Activated T-helper 2 cell treated with anti-CD3 and anti-CD28 coated beads, Interferon-gamma antibody, Interleukin-2, Interleukin-4, amounts not matched to agents 10 μg/mL and 5 μg/mL and 100 μg/mL, durations not matched to agents 14 hours and 24 hours and 36 hours (primary cell): Measurements from ENCODE around the gene ECE1. TPM values are rescaled to one million over a fixed set of nuclear protein-coding genes. Genes with fewer than 3 reads are reported as not detected.
"Not testable (repeated sequence)": the region's sequence is repeated elsewhere in the genome, so short reads cannot be mapped to it uniquely, and the experiment has no call there.

Experiments
- DNase-seq: peaks from one replicate; pipeline ENCODE4 v3.0.0; 2021; ENCODE audit warnings: low spot score
- H3K27ac Mint-ChIP-seq: one replicate; pipeline ENCODE4 v1.8.0; 2021; ENCODE audit warnings: mixed read lengths
- H3K27me3 Mint-ChIP-seq: one replicate; pipeline ENCODE4 v1.8.0; 2021; ENCODE audit warnings: low read depth, mixed read lengths
- H3K36me3 Mint-ChIP-seq: one replicate; pipeline ENCODE4 v1.8.0; 2021; ENCODE audit warnings: low read depth, mixed read lengths
- H3K4me1 Mint-ChIP-seq: one replicate; pipeline ENCODE4 v1.8.0; 2021; ENCODE audit warnings: low read depth, mixed read lengths
- H3K4me3 Mint-ChIP-seq: one replicate; pipeline ENCODE4 v1.8.0; 2021; ENCODE audit warnings: low read depth, mild to moderate bottlenecking, moderate library complexity, mixed read lengths
- H3K9me3 Mint-ChIP-seq: one replicate; pipeline ENCODE4 v1.8.0; 2021; ENCODE audit warnings: mixed read lengths
- intact Hi-C: fragments of 100-400 bp; cut with micrococcal nuclease; formaldehyde crosslinking; loops from one replicate; pipeline ENCODE4 v1.15.1; 2023
- total RNA-seq: library from RNA; stranded (reverse); gene quantifications from 2 replicates; pipeline ENCODE4 v1.2.3, GENCODE V29; 2022

Gene ECE1
- total RNA-seq, 1 donor from 2014 or later: 97.0 TPM

- Mint-ChIP-seq H3K27ac (peak overlapping the region; percentile 82), H3K4me3 (peak overlapping the region; percentile 86), H3K4me1 (peaks cover 25% of the 10 kb centered on the region), H3K9me3 (no peaks in the 10 kb centered on the region), H3K36me3 (peaks cover 38% of the 10 kb centered on the region), H3K27me3 (no peaks in the 10 kb centered on the region)
- DNase-seq: no peak
- intact Hi-C loops: loop anchor here (2.0 to 5.0 kb wide), 2 partner anchors 183 to 242 kb away; no protein-coding TSS in a partner anchor
Observed at GRCh38 chr1:21175324-21175669, 115.0 kb downstream of the ECE1 start.

- H3K4me3 Mint-ChIP-seq: peak overlapping the region; percentile 86
- DNase-seq: no peak
- H3K4me1 Mint-ChIP-seq: peaks cover 25% of the 10 kb centered on the region
- H3K27ac Mint-ChIP-seq: peak overlapping the region; percentile 82
- no peaks in the 10 kb centered on the region for H3K27me3 Mint-ChIP-seq
- H3K9me3 Mint-ChIP-seq: no peaks in the 10 kb centered on the region
- intact Hi-C loops: loop anchor here (2.0 to 5.0 kb wide), 2 partner anchors 182 to 242 kb away; no protein-coding TSS in a partner anchor
- H3K36me3 Mint-ChIP-seq: peaks cover 40% of the 10 kb centered on the region
Observed at GRCh38 chr1:21174654-21175323, 115.5 kb downstream of the ECE1 start.

DNA sequence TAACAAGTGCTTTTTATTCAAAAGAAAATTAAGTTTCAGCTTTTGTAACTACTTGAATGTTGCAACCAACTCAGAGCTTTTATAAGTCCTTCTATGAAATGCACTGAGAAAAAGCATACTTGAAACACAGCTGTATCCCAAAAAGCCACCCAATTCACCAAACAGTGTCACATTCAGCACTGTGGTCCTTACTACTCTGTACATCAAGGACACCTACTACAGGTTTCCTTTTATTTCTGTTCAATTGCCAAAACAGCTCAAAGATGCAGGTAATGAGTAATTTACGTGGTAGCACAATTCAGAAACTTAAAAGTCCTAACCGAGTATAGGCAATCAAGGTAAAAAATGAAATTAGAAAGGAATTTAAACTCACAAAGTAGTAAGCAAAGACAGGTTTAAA is 116.0 kb downstream of the ECE1 start:
- peaks cover 25% of the 10 kb centered on the region for H3K4me1 Mint-ChIP-seq
- intact Hi-C loops: loop anchor here (2.0 kb wide), 1 partner anchor 241 kb away; no protein-coding TSS in a partner anchor
- H3K36me3 Mint-ChIP-seq: peaks cover 43% of the 10 kb centered on the region
- no peak for DNase-seq
- no peaks in the 10 kb centered on the region for H3K9me3 Mint-ChIP-seq
- H3K4me3 Mint-ChIP-seq: peak overlapping the region; percentile 86
- H3K27me3 Mint-ChIP-seq: no peaks in the 10 kb centered on the region
- no peak overlapping the region for H3K27ac Mint-ChIP-seq

DNA sequence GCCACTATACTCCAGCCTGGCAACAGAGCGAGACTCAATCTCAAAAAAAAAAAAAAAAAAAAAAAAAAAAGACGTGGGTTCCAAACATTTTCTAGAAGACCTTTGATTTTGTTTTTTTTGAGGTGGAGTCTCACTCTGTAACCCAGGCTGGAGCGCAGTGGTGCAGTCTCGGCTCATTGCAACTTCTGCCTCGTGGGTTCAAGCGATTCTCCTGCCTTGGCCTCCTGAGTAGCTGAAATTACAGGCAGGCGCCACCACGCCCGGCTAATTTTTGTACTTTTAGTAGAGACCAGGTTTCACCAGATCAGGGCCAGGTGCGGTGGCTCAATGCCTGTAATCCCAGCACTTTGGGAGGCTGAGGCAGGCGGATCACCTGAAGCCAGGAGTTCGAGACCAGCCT is 117.2 kb downstream of the ECE1 start:
- H3K4me3 Mint-ChIP-seq, H3K9me3 Mint-ChIP-seq, intact Hi-C loops, DNase-seq, H3K27me3 Mint-ChIP-seq, H3K27ac Mint-ChIP-seq: not testable (repeated sequence)
- Mint-ChIP-seq H3K36me3 (peaks cover 50% of the 10 kb centered on the region), H3K4me1 (peaks cover 25% of the 10 kb centered on the region)

DNA sequence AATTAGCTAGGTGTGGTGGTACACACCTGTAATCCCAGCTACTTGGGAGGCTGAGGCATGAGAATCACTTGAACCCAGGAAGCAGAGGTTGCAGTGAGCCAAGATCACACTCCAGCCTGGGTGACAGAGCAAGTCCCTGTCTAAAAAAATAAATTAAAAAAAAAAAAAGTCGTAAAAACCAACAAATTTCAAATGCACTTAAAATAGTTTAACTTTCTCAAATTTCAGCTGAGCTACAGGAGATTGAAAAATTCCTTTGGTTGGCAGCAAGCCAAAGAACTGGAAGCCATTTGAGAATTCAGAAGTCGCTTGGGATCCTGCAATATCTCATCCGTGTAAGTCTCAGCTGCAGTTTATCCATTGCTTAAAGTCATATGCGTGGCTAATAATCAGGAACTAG is 119.4 kb downstream of the ECE1 start:
- H3K27ac Mint-ChIP-seq, intact Hi-C loops, H3K4me3 Mint-ChIP-seq, DNase-seq, H3K9me3 Mint-ChIP-seq, H3K27me3 Mint-ChIP-seq: not testable (repeated sequence)
- peaks cover 24% of the 10 kb centered on the region for H3K4me1 Mint-ChIP-seq
- H3K36me3 Mint-ChIP-seq: peaks cover 62% of the 10 kb centered on the region

- H3K4me1 Mint-ChIP-seq: peaks cover 14% of the 10 kb centered on the region
- no peaks in the 10 kb centered on the region for H3K27me3 Mint-ChIP-seq
- H3K4me3 Mint-ChIP-seq: no peak overlapping the region
- no peak overlapping the region for H3K27ac Mint-ChIP-seq
- DNase-seq: no peak
- no peaks in the 10 kb centered on the region for H3K9me3 Mint-ChIP-seq
- intact Hi-C loops: no loop called here
- H3K36me3 Mint-ChIP-seq: peaks cover 59% of the 10 kb centered on the region
Observed at GRCh38 chr1:21168444-21168843, 121.8 kb downstream of the ECE1 start.

Other genes starting within 250 kb of the ECE1 start
- 64.2 and 66.0 TPM in 2 replicates for gene EIF4G3, start 113.6 kb downstream of the ECE1 start, total RNA-seq
- gene NBPF3, start 149.7 kb upstream of the ECE1 start, total RNA-seq: 3.9 and 4.3 TPM in 2 replicates
- not detected in 2 replicates for gene ALPL, start 219.0 kb upstream of the ECE1 start, total RNA-seq